B cell (primary cell): Measurements from ENCODE around the gene PBX1.

Experiments used
- CTCF ChIP-seq: fragments of 200-600 bp; IDR thresholded peaks from one replicate; pipeline ENCODE4 v1.8.0; 2022; ENCODE audit warnings: antibody characterized with exemption, mild to moderate bottlenecking
- EZH2 ChIP-seq: IDR thresholded peaks from 2 replicates; pipeline ENCODE4 v1.6.1; 2012; ENCODE audit warnings: borderline replicate concordance, low read depth, mild to moderate bottlenecking, moderate library complexity, low read length; ENCODE audit not compliant: insufficient read depth, poor library complexity, severe bottlenecking

GRCh38 chr1:164757625-164758024 is 198.6 kb downstream of the PBX1 start:
- TF ChIP-seq CTCF (no peak), EZH2 (no peak)
